ENCODE results near the gene TCFL5.

TCFL5 gene

DNA sequence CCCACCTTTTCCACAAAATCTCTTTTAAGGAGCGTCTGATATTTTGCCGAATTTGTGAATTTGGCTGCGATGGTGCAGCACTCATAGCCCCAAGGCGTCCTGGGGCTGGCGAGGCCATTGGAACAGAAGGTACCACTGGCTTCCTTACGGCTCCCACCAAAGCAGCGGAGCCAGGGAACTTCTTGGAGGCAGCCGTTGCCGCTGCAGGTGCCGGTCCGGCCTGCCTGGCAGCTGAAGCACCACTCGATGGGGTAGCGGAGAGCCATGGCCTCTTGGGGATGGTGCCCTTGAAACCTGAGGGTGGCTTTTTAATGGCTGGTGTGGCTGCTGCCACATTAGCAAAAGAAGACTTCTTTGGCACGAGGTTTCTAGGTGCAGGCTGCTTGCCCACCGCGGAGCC, 34.9 kb upstream of the TCFL5 start:
- DNase-seq (ENCODE audit: low read depth in 2 of 2): no peak

GRCh38 chr20:62895539-62895938, 33.9 kb upstream of the TCFL5 start:
- no peak for DNase-seq (ENCODE audit: low read depth in 2 of 2)

DNA sequence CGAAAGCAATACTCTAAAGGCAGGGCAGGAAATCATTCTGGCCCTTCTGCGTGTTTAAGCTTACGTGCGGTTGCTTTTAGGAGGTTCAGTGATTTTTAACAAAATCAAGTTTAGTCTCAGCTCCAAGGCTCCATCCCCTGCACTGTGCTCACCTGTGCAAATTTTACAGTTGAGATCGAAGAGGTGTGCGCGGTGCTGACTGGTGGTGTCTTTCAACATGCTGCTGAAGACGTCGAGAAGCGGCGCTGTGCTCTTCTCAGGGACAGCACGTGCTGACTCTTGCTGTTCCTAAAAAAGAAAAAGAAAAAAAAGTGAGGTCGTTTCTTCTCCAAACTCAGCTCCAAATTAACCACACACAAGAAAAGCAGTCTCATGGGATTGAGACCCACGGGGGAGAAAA, 32.6 kb upstream of the TCFL5 start:
- no peak for DNase-seq (ENCODE audit: low read depth in 2 of 2)

GRCh38 chr20:62893700-62894099, 32.1 kb upstream of the TCFL5 start:
- DNase-seq (ENCODE audit: low read depth in 2 of 2): no peak

GRCh38 chr20:62892348-62893304, 31.0 kb upstream of the TCFL5 start:
- DNase-seq (ENCODE audit: low read depth in 2 of 2): no peak

GRCh38 chr20:62891111-62891510, 29.5 kb upstream of the TCFL5 start:
- no peak for DNase-seq (ENCODE audit: low read depth in 2 of 2)

DNA sequence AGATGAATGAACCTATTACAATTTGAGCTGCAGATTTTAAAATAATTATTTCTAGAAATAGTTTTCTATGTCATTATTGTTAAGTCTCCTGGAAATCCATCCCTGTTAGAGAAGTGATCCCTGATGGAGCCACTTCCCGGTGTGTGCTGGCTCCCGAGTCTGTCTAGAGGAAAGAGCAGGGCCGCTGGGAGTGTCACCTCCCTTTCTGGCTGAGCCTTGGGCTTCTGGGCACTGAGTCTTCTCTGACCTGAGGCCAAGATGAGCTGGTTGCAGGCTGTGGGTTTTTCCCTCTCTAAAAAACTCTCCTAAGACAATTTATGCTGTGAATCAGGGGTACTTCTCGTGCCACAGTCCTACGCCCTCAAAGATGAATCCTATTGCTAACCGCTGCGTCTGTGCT, 28.8 kb upstream of the TCFL5 start:
- no peak for DNase-seq (ENCODE audit: low read depth in 2 of 2)

- DNase-seq (ENCODE audit: low read depth in 2 of 2): no peak
Observed at GRCh38 chr20:62889871-62890270, 28.2 kb upstream of the TCFL5 start.

DNA sequence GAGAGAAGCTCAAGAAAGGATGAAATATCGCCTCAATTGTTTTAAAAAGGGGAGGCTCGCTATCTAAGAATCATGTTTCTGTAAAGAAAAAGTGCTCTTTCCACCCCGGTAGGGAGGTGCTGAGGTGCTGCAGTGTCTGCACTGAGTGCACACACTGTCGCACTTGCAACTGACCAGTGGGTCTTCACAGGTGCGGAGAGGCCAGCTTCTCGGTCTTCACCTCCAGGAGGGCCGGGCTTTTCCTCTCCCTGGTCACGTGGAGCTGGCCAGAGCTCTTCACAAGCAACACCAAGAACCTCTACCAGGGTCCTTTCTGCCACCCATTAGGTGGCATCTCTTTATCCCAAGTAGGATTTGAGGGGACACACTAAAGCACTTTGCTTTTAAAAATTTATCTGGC, 27.8 kb upstream of the TCFL5 start:
- DNase-seq (ENCODE audit: low read depth in 2 of 2): no peak

DNA sequence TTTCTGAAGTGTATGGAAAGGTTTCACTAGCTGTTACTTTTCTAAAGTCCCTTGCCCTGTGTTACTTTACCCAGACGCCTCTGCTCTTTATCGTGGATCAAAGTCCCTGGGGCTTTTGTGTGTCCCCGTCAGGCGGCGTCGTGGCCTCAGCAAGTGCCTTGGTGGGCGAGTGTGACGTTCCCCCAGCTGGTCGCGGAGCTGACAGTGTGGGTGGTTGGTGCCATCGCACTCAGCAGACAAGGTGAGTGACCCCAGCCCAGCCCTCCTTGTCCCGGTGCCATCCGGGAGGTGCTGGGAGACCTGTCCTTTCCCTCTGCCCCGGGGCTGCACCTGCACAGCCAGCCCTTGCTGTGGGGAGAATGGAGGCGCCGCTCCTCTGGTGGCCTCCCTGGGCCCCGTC, 27.3 kb upstream of the TCFL5 start:
- no peak for DNase-seq (ENCODE audit: low read depth in 2 of 2)

- DNase-seq (ENCODE audit: low read depth in 2 of 2): no peak
Observed at GRCh38 chr20:62888406-62888805, 26.8 kb upstream of the TCFL5 start.

DNA sequence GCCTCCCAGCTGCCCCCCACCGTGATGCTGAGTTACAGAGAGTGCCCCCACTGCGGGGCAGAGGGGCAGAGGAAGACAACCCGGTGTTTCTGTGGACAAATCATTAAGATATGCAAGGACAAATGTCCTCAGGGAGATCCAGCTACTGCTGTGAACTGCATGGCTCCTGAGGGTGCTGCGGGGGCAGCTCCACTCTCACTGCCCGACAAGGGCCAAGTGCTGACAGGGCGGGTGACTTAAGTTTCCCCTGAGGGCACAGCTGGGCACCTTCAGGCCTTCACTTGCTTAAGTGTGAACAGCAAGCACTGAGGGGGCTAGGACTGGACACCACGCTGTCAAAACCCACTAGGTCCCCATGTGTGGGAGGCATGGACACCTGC, 26.2 kb upstream of the TCFL5 start:
- DNase-seq (ENCODE audit: low read depth in 2 of 2): no peak

DNA sequence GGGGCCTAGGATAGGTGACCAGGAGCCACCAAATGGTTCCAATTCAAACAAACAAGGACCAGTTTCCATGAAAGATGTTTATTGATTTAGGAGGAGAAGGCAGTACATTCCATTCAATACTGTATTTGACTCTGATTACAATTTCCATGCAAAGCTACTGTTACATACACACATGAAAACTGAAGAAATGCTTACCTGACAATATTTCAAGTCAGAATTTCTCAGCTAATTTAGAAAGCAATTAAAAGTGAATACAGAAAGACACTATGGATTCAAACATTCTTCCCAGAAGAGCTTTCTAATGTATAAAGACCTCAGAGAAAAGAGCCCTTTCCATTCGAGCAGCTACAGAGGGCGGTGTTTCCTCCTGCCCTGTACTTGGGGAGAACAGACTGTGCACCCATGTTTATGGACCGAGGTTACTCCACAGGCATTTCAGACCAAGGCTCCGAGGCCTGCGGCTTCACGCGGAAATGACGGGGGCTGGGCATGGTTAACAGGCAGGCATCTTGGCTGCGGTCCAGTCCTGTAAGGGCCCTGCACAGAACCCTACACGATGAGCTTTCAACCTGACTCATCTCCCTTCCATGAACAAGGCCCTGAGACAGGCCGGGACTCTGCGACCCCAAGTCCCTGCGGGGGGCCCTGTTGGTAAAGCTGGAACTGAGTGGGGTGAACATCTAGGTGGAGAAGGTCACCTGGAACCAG, 25.7 kb upstream of the TCFL5 start:
- DNase-seq (ENCODE audit: low read depth in 2 of 2): peak in 1 of 2 donors; percentile 32

GRCh38 chr20:62886709-62887058, 25.1 kb upstream of the TCFL5 start:
- DNase-seq (ENCODE audit: low read depth in 2 of 2): no peak

DNA sequence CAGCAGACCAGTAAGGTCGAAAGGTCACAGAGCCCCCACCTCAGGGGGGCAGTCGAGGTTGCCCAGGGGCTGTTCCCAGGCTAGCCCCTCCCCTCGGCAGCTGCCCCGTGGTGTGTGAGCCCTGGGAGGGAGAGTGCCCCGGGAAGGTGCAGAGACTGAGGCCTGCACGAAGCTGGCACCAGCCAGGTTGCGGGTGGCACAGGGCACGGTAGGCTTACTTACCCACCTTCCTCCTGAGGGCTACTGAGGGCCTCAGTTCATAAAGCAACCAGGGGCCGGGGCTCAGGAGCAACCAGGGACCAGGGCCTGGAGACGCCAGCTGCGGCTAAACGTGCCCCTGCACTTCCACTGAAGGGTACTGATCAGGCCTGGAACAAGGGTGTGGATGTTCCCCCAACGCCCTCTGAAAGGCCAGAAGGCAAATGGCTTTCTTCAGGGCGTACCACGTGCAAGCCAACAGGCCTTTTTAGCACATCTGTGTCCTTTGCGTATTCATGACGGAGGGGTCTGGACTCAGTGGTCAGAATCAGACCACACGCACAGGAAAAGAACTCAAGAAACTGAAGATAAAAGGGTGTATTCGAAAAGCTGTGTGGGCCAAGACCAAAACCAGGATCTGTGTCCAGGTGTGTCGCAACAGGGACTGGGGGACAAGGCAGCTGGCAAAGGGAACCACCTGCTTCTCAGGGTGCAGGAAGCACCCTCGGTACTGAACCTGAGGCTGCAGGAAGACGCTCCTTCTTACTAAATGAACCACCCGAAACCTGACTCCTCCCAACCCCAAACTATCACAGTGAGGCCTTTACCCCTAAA, 24.5 kb upstream of the TCFL5 start:
- DNase-seq (ENCODE audit: low read depth in 2 of 2): no peak

- DNase-seq (ENCODE audit: low read depth in 2 of 2): no peak
Observed at GRCh38 chr20:62885046-62885895, 23.6 kb upstream of the TCFL5 start.

DNA sequence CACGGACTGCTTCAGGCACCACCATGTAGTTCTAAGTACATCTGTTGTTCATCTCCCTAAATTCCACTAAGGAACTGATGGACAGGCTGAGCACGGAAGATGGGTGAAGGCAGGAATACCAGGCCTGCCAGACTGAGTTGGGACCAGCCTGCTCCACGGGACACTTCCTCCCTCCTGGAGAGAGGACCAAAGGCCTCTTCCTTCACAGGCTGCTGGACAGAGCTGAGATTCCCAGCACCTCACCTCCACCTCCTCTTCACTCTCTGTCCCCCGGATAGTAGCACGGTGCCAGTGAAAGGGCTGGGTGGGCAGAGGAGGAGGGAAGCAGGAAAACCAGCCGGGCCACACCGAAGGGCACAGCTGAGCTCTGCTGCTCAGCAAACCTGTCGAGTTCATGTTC, 22.9 kb upstream of the TCFL5 start:
- DNase-seq (ENCODE audit: low read depth in 2 of 2): no peak

- no peak for DNase-seq (ENCODE audit: low read depth in 2 of 2)
Observed at GRCh38 chr20:62882426-62882825, 20.8 kb upstream of the TCFL5 start.

- no peak for DNase-seq (ENCODE audit: low read depth in 2 of 2)
Observed at GRCh38 chr20:62881662-62882395, 20.2 kb upstream of the TCFL5 start.

GRCh38 chr20:62880935-62881661, 19.5 kb upstream of the TCFL5 start:
- no peak for DNase-seq (ENCODE audit: low read depth in 2 of 2)
